Measurements from ENCODE around the gene NFASC. TPM values are rescaled to one million over a fixed set of nuclear protein-coding genes. Genes with fewer than 3 reads are reported as not detected.

NFASC gene
- total and polyA plus RNA-seq, 9 of the 15 experiments (the other 6 are each of a cell fraction or from before 2014, with no cell fraction given), result 0.03 to 0.16 (median 0.06) TPM; not detected in 6

GRCh38 chr1:205061665-205062069 lies 191.0 kb downstream of the NFASC start:
- Histone ChIP-seq H3K9me3 (replicated peaks; ENCODE audit: control insufficient read depth, insufficient read depth, low read depth, low read length) (no peaks in the 10 kb centered on the region), H3K36me3 (ENCODE audit: control insufficient read depth, insufficient read depth, low read length) (no peaks in the 10 kb centered on the region), H3K9ac (ENCODE audit: insufficient read depth in 1 of 2, low read depth in 2 of 2, low read length in 2 of 2) (no peak overlapping the region), H3K4me1 (replicated peaks in 1 of 2; ENCODE audit: control insufficient read depth in 2 of 2, insufficient read depth in 2 of 2, low read length in 2 of 2) (peaks cover 0 to 23% of the 10 kb centered on the region in 2 experiments; a peak in 3 of 5 replicates), H3K27ac (ENCODE audit: extremely low read depth, low read depth, low read length) (no peak overlapping the region), H3K4me2 (ENCODE audit: insufficient read depth, low read length) (no peak overlapping the region), H3K4me3 (no peak overlapping the region), H3K79me2 (ENCODE audit: control insufficient read depth, insufficient read depth, low read length) (no peaks in the 10 kb centered on the region), H3K27me3 (ENCODE audit: control insufficient read depth in 2 of 2, insufficient read depth in 2 of 2, low read length in 2 of 2) (peaks cover 39 to 75% of the 10 kb centered on the region in 2 experiments), H3K9me1 (ENCODE audit: control insufficient read depth, insufficient read depth, low read length) (no peaks in the 10 kb centered on the region), H4K20me1 (replicated peaks; ENCODE audit: control insufficient read depth, insufficient read depth, low read length) (peaks cover 17% of the 10 kb centered on the region), H2AFZ (ENCODE audit: low read depth, low read length) (no peak overlapping the region)
- ChIA-PET POLR2A (interaction anchor here (0.6 to 2.0 kb wide), 14 partner anchors 10 to 496 kb away, joined by 3 to 11 read pairs (median 3); no protein-coding TSS in a partner anchor), CTCF (ENCODE audit: low intra/inter-chr PET ratio) (interaction anchor here (0.6 to 2.6 kb wide), 8 partner anchors 72 to 295 kb away, joined by 3 to 16 read pairs (median 4); partner anchors contain the start of gene KLHDC8A)
- peak; percentile 96 for FAIRE-seq
- BruUV-seq (replicated peaks), result no TSS peak
- WGBS (ENCODE audit: insufficient coverage, low coverage, missing lambda C conversion rate), result 21% methylated on average over 13 of the region's 13 CpGs
- peak; percentile 85 for ATAC-seq
- DNase-seq (ENCODE audit: extremely low read depth in 1 of 4, low spot score in 3 of 4), result peak; percentile 80 to 85 (median 82)
- in situ Hi-C loops (cut with MboI), result loop anchor here (5.0 kb wide), 1 partner anchor 84 kb away; no protein-coding TSS in a partner anchor
- intact Hi-C loops (cut with micrococcal nuclease), result loop anchor here (1.0 to 10.0 kb wide), 4 partner anchors 72 to 257 kb away; no protein-coding TSS in a partner anchor
- TF ChIP-seq REST (IDR thresholded peaks at IDR 0.05; ENCODE audit: borderline replicate concordance) (peak; percentile 84), REST (CRISPR knock-in tag; IDR thresholded peaks at IDR 0.05; ENCODE audit: low read depth) (no peak), RHOXF2B (CRISPR knock-in tag; conservative IDR thresholded peaks at IDR 0.05) (no peak), TGIF2 (CRISPR knock-in tag; IDR thresholded peaks at IDR 0.05) (no peak), ZNF175 (CRISPR knock-in tag; IDR thresholded peaks at IDR 0.05; ENCODE audit: low read depth) (no peak), ZNF696 (CRISPR knock-in tag; conservative IDR thresholded peaks at IDR 0.05) (no peak), KLF16 (IDR thresholded peaks at IDR 0.05) (peak; percentile 69), CREM (IDR thresholded peaks at IDR 0.05; ENCODE audit: low read depth) (peak; percentile 11; the same call in 1 of the 2 replicates), CTCF (IDR thresholded peaks at IDR 0.05 in 2 of 3, conservative IDR thresholded peaks at IDR 0.05 in 1 of 3; ENCODE audit: insufficient read depth in 2 of 3, low read depth in 1 of 3, low read length in 3 of 3) (peak; percentile 92 to 98 (median 95)), ATF1 (CRISPR knock-in tag; IDR thresholded peaks at IDR 0.05) (no peak), ATF1 (tag; IDR thresholded peaks at IDR 0.05) (0 out of 2 replicates have a peak, but pooled peaks have one; percentile 17), RBM39 (optimal IDR thresholded peaks at IDR 0.05; ENCODE audit: low read depth, low read length) (peak; percentile 61), ELF2 (CRISPR knock-in tag; IDR thresholded peaks at IDR 0.05) (peak; percentile 41; the same call in 1 of the 2 replicates)

All from K562 (cell line).